GM19035 (cell line): ENCODE results near the gene PNKP.

ENCODE experiments used
- ATAC-seq: cut with Tn5 transposase; IDR thresholded peaks from one replicate; pipeline ENCODE4 v1.9.1; 2021; ENCODE audit not compliant: unreplicated experiment

The PNKP gene

GRCh38 chr19:49847731-49848696 lies 19.4 kb downstream of the PNKP start:
- no peak for ATAC-seq

DNA sequence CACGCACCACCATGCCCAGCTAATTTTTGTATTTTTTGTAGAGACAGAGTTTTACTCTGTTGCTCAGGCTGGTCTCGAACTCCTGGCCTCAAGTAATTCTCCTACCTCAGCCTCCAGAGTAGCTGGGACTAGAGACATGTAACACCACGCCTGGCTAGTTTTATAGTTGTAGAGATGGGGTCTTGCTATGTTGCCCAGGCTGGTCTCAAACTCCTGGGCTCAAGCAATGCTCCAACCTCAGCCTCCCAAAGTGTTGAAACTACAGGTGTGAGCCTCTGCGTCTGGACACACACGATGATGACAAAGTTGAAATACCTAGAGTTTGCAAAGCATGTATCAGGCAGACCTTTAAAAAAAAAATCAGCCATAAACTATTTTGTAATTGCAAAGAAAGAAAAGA lies 21.0 kb downstream of the PNKP start:
- no peak for ATAC-seq

GRCh38 chr19:49845414-49845813 lies 22.0 kb downstream of the PNKP start:
- ATAC-seq, result no peak

GRCh38 chr19:49844138-49845095 lies 23.0 kb downstream of the PNKP start:
- ATAC-seq, result no peak

DNA sequence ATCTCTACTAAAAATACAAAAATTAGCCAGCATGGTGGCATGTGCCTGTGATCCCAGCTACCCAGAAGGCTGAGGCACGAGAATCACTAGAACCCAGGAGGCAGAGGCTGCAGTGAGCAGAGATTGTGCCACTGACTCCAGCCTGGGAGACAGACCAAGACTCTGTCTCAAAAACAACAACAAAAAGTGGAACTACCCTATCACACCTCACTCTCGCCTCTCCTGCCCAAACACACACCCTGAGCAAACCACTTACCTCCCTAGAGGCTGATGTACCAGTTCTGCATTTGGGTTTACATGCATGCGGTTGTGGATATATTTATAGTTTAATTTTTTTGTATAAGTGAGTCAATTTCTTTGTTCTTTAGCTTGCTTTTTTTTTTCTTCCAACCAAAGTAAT lies 24.1 kb downstream of the PNKP start:
- ATAC-seq, result no peak

DNA sequence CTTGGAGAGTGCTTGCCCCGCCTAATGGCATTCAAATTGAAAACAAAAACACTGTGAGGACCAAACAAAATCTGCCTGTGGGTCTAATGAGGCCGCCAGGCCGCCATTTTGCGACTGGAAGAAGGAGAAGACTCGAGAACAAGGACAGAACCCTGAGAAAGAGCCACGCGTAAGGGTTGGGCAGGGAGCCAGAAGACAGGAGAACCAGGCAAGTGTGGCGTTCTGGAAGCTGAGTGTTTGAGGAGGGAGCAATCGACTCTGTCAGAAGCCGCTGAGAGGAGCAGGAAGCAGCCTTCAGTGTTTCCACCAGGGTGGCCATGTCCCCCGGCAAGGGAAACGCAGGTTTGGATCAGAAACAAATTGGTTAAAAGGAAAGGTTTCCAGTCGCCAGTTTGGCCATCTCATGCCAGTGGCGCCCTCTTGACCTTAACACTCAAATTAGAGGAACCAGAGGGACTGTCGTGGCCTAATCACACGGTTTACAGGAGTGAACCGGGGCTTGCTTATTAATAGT lies 26.6 kb downstream of the PNKP start:
- ATAC-seq, result no peak

DNA sequence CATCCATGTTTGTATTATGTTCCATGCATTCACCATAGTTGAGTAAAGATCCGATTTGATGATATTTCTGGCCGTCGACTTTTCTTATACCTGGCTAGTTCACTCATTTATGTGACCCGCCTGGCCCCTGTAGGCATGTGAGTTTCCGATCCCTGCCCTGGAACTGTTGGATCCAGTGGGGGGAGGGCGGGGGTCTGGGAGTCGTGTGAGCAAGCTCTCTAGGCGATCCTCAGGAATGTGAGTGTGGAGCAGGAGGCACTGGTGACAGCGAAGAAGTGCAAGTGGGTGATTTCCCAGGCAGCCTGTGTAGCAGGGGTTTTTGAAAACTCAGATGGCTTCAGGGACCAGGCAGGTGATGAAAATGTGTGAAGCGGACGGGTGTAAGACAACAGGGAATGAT lies 27.1 kb downstream of the PNKP start:
- no peak for ATAC-seq

DNA sequence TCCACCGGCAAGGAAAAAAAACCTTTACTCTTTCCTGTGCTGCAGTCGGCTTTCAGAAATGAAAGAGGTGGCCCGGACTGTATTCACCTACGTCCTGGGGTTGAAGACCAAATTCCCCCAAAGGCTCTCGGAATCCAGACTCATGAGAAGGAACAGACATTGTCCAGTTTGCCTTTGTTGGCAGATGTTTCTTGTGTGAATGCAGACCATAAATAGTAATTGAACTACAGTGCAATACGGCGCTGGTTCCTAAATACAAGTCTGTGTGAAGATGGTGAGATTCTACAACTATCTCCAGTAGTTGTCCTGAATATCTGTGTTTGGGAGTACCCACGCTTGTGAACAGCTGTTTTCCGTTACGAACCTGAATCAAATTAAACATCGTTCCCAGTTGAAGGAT lies 27.7 kb downstream of the PNKP start:
- ATAC-seq, result no peak

DNA sequence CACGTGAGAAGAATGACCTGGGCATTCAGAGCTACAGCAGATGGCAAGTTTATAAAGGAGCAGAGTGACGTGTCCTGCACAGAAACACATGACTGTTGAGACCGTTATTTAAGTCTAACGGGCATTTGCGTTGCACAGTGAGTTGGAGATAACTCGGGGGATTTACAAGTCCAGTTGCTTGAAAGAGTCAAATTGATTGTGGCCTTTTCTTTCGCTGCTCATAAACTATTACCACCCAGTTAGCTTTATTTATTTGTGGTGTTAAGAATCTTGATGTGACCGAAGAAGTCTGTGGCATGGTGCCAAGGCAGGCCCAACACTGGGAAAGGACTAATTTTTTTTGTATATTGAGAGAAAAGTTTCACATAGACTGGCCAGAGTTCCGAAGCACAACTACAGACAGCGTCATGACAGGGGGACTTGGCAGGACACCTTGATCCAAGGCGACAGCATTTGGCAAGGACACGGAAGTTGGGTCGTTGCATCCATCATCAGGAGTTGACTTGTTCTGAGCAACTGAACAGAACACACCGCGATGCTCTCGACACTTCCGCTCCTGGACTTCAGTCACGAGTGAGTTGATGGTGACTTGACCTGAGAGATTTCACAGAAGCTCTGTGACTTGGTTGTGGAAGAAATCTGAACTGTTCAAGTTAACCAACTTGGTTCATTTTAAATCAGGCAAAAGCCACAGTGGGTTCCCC lies 28.3 kb downstream of the PNKP start:
- no peak for ATAC-seq

DNA sequence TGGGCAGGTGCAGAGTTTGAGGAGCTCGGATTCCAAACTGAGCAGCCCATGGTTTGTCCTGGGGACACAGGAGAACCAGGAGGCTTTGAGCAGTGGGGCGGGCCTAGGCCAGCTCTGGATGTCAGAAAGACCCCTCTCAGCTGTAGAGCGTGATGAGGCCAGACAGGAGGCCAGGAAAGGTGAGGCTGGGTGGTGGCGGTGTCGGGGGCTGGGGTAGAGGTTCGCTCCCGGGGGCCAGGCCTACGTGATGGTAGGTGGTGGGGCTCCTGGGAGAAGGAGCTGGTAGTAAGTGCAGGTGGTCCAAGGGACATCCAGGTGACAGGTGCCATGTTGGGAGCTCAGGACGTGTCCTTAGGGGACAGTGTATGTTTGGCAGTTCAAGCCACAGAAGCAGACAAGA lies 30.0 kb downstream of the PNKP start:
- ATAC-seq, result no peak

DNA sequence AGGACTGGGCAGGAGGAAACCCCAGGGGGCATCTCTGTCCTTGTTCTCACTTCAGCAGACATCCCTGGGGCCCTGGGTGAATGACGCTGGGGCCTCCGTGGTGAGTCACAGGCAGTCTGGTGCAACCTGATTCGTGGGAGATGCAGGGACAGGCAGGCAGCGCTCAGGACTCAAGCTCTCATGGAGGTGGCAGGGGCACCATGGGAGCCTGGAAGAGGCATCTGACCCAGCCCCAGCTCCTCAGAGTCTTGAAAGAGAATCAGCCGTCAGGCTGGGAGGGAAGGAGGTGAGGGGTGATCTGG lies 30.4 kb downstream of the PNKP start:
- no peak for ATAC-seq

- no peak for ATAC-seq
These were observed 31.0 kb downstream of the PNKP start for GRCh38 chr19:49836176-49837008.

- no peak for ATAC-seq
These were observed 31.8 kb downstream of the PNKP start for GRCh38 chr19:49835562-49835961.

DNA sequence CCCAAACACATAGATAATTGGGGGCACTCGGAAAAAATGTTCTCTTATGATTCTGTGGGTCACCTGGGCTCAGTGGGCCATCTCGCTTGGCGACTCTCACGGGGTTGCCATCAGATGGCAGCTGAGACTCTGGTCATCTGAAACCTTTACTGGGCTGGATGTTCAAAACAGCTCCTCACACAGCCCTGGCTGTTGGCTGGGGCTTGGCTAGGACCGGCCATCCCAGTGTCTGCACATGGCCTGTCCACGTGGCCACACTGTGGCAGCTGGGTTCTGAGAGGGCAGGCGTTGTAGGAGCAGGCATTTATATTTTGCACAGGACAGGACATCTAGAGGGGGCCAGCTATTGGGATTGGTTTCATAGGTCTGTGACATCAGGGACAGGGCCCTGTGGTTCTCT lies 33.8 kb downstream of the PNKP start:
- ATAC-seq, result no peak

- ATAC-seq, result no peak
These were observed 34.8 kb downstream of the PNKP start for GRCh38 chr19:49832556-49832955.

- no peak for ATAC-seq
These were observed 35.8 kb downstream of the PNKP start for GRCh38 chr19:49831592-49831991.

GRCh38 chr19:49830766-49831165 lies 36.6 kb downstream of the PNKP start:
- no peak for ATAC-seq

DNA sequence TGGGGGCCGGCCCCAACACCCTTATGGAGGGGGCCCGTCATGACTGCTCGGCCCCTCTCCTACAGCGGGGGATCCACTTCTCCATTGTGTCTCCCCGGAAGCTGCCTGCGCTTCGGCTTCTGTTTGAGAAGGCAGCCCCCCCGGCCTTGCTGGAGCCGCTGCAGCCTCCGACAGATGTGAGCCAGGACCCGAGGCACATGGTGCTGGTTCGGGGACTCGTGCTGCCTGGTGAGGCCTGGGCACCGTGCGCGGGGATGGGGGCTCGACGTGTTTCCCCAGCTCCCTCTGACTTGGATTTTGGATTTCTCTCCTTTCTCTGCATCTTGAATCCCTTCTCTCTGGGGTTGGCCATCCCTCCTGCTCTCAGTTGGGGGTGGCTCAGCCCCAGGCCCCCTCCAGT lies 37.7 kb downstream of the PNKP start:
- ATAC-seq, result no peak

GRCh38 chr19:49829200-49829599 lies 38.2 kb downstream of the PNKP start:
- ATAC-seq, result no peak

DNA sequence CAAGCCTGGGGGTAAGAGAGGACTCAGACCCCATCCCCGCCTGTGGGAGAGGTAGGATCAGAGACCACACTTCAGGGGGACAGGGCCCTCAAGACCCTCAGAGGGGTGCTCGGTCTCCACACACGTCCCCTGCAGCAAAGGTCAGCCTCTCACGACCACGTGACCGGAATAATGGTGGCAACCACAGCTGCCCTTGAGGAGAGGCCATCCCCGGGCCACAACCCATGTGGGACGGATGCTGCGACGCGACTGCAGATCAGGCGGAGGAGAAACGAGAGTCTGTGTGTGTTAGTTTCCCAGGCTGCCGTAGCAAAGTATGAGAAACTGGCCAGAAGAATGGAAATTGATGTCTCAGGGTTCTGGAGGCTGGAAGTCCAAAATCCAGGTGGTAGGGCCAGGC lies 40.3 kb downstream of the PNKP start:
- no peak for ATAC-seq
